CD4-positive, alpha-beta T cell (primary cell): ENCODE results near the gene RFPL3. TPM values are rescaled to one million over a fixed set of nuclear protein-coding genes. Genes with fewer than 3 reads are reported as not detected.

Experiments
- ATAC-seq: fragments of 200-7000 bp; cut with Tn5 transposase; one replicate; pipeline ENCODE4 v1.10.0; 2022; ENCODE audit warnings: mild to moderate bottlenecking; ENCODE audit not compliant: poor library complexity
- CTCF ChIA-PET: fragments of 350-600 bp; sonication (Branson Sonifier 250); formaldehyde crosslinking; loops from one replicate; lab custom pipeline; 2021; ENCODE audit warnings: antibody characterized with exemption, inconsistent platforms; lab: Charles Lee
- POLR2A ChIA-PET: fragments of 350-600 bp; sonication (Branson Sonifier 250); formaldehyde crosslinking; loops from one replicate; lab custom pipeline; 2021; ENCODE audit warnings: antibody characterized with exemption, inconsistent platforms; lab: Charles Lee
- DNase-seq, 14 experiments: peaks; one replicate each; pipeline ENCODE4 v3.0.0-alpha.2; 2013 to 2020; ENCODE audit warnings: mixed read lengths in 2 of 14
- H3K27ac ChIP-seq, 2 donors: one replicate each; pipeline versions ENCODE4 v1.5.1 to v1.7.0; 2013; ENCODE audit warnings: low read length in 2 of 2, low read depth in 1 of 2, mild to moderate bottlenecking in 1 of 2
- H3K27me3 ChIP-seq, 2 experiments: 1 replicate in 1 of 2; 2 replicates in 1 of 2; pipeline versions ENCODE4 v1.6.1 to v1.7.0; 2013; ENCODE audit warnings: low read length in 2 of 2, control low read depth in 1 of 2, mild to moderate bottlenecking in 1 of 2, moderate library complexity in 1 of 2; ENCODE audit not compliant: insufficient read depth in 2 of 2, control insufficient read depth in 1 of 2
- H3K36me3 ChIP-seq: one replicate; pipeline ENCODE4 v1.6.1; 2013; ENCODE audit warnings: low read length, control low read depth; ENCODE audit not compliant: insufficient read depth
- H3K4me1 ChIP-seq: one replicate; pipeline ENCODE4 v1.6.1; 2013; ENCODE audit warnings: low read length, control low read depth; ENCODE audit not compliant: insufficient read depth
- H3K4me3 ChIP-seq: one replicate; pipeline ENCODE4 v1.5.1; 2013; ENCODE audit warnings: mild to moderate bottlenecking, low read length, moderate library complexity
- H3K9me3 ChIP-seq, 2 experiments: 1 replicate in 1 of 2; 2 replicates in 1 of 2; pipeline versions ENCODE4 v1.6.1 to v1.7.0; 2013; ENCODE audit warnings: low read length in 2 of 2, mild to moderate bottlenecking in 2 of 2, control low read depth in 1 of 2, moderate library complexity in 1 of 2; ENCODE audit not compliant: control insufficient read depth in 1 of 2, insufficient read depth in 1 of 2
- H3K27ac Mint-ChIP-seq: one replicate; pipeline ENCODE4 v1.8.0; 2020; ENCODE audit warnings: mixed read lengths
- H3K27me3 Mint-ChIP-seq: one replicate; pipeline ENCODE4 v1.8.0; 2021; ENCODE audit warnings: mixed read lengths
- H3K36me3 Mint-ChIP-seq: one replicate; pipeline ENCODE4 v1.8.0; 2021; ENCODE audit warnings: low read depth, mixed read lengths
- H3K4me1 Mint-ChIP-seq: one replicate; pipeline ENCODE4 v1.8.0; 2021; ENCODE audit warnings: low read depth, mixed read lengths
- H3K4me3 Mint-ChIP-seq: one replicate; pipeline ENCODE4 v1.8.0; 2020; ENCODE audit warnings: mild to moderate bottlenecking, mixed read lengths
- H3K9me3 Mint-ChIP-seq: one replicate; pipeline ENCODE4 v1.8.0; 2020; ENCODE audit warnings: mixed read lengths
- CTCF ChIP-seq: fragments of 200-600 bp; IDR thresholded peaks from one replicate; pipeline ENCODE4 v1.8.0; 2022; ENCODE audit warnings: antibody characterized with exemption, mild to moderate bottlenecking
- intact Hi-C, 2 experiments: fragments of 100-400 bp; cut with DNase I in 1 of 2; cut with micrococcal nuclease in 1 of 2; formaldehyde crosslinking; loops; one replicate each; pipeline versions ENCODE4 v1.15.1 to v1.9.0; 2023 to 2025; cut with DNase I, micrococcal nuclease
- total RNA-seq, 174 experiments: library from RNA in 2 of 174; stranded (reverse) in 2 of 174; gene quantifications; one replicate each; pipeline ENCODE4 v1.2.3 and lab custom pipeline; 2021 to 2026

Gene RFPL3
- total RNA-seq, 2 experiments from 2014 or later, result not detected

GRCh38 chr22:32409977-32410376 lies 52.3 kb downstream of the RFPL3 start:
- Mint-ChIP-seq H3K27ac (peak overlapping the region; percentile 85), H3K36me3 (peaks cover 66% of the 10 kb centered on the region), H3K4me3 (peak overlapping the region; percentile 98), H3K27me3 (peaks cover under 1% of the 10 kb centered on the region), H3K9me3 (no peaks in the 10 kb centered on the region), H3K4me1 (peaks cover 56% of the 10 kb centered on the region)
- POLR2A ChIA-PET, result interaction anchor here (0.7 to 1.4 kb wide), 2 partner anchors 66 to 126 kb away, joined by 3 to 4 read pairs; no protein-coding TSS in a partner anchor
- no peak for DNase-seq
- TF ChIP-seq CTCF, result no peak
- Histone ChIP-seq H3K27ac (no peak overlapping the region), H3K27me3 (no peaks in the 10 kb centered on the region), H3K4me3 (no peak overlapping the region), H3K9me3 (no peaks in the 10 kb centered on the region), H3K36me3 (peaks cover 33% of the 10 kb centered on the region), H3K4me1 (peaks cover 23% of the 10 kb centered on the region)
- ATAC-seq, result no peak
- intact Hi-C loops, result loop anchor here in 1 of 2 experiments (2.0 to 10.0 kb wide), 3 partner anchors 273 to 745 kb away; partner anchors contain the start of genes DEPDC5, PISD and PRR14L
- CTCF ChIA-PET, result no interaction called here

- peak overlapping the region; percentile 85 for H3K27ac Mint-ChIP-seq
- CTCF ChIA-PET, result interaction anchor here (0.6 to 2.8 kb wide), 2 partner anchors 64 to 691 kb away, joined by 3 to 23 read pairs; partner anchors contain the start of gene FBXO7
- H3K4me1 Mint-ChIP-seq, result peaks cover 56% of the 10 kb centered on the region
- H3K36me3 Mint-ChIP-seq, result peaks cover 62% of the 10 kb centered on the region
- H3K27me3 Mint-ChIP-seq, result peaks cover 4% of the 10 kb centered on the region
- no peak for ATAC-seq
- POLR2A ChIA-PET, result interaction anchor here (0.7 to 2.7 kb wide), 3 partner anchors 9 to 126 kb away, joined by 3 to 29 read pairs (median 3); partner anchors contain the start of gene FBXO7
- peaks cover 23% of the 10 kb centered on the region for H3K4me1 ChIP-seq
- intact Hi-C loops, result loop anchor here in 1 of 2 experiments (2.0 to 10.0 kb wide), 3 partner anchors 274 to 746 kb away; partner anchors contain the start of genes DEPDC5, PISD and PRR14L
- DNase-seq, result no peak
- H3K9me3 ChIP-seq, result no peaks in the 10 kb centered on the region
- H3K36me3 ChIP-seq, result peaks cover 28% of the 10 kb centered on the region
- H3K4me3 ChIP-seq, result peak overlapping the region; percentile 72
- no peak for TF ChIP-seq CTCF
- no peaks in the 10 kb centered on the region for H3K27me3 ChIP-seq
- peak overlapping the region; percentile 98 for H3K4me3 Mint-ChIP-seq
- H3K9me3 Mint-ChIP-seq, result no peaks in the 10 kb centered on the region
- H3K27ac ChIP-seq, result no peak overlapping the region
Observed at GRCh38 chr22:32410459-32410858, 52.8 kb downstream of the RFPL3 start.

Other genes starting within 250 kb of the RFPL3 start
- not detected for gene C22orf42, start 198.6 kb upstream of the RFPL3 start, total RNA-seq
- under 1 TPM; 0.30 to 0.47 TPM for gene RFPL2, start 152.8 kb upstream of the RFPL3 start, total RNA-seq
- not detected for gene SLC5A4, start 102.5 kb upstream of the RFPL3 start, total RNA-seq
- 10 to 100 TPM; 30.1 to 36.0 TPM for gene RTCB, start 54.4 kb downstream of the RFPL3 start, total RNA-seq
- gene BPIFC, start 106.6 kb downstream of the RFPL3 start, total RNA-seq, result not detected
- 100 to 1,000 TPM; 161 to 169 TPM for gene FBXO7, start 116.9 kb downstream of the RFPL3 start, total RNA-seq